ELF-1 (cell line): ENCODE measurements around the gene LRRC15.

ENCODE experiments used
- DNase-seq: peaks from one replicate; pipeline ENCODE4 v3.0.0-alpha.2; 2016; ENCODE audit warnings: low read depth, low spot score

LRRC15 gene

DNA sequence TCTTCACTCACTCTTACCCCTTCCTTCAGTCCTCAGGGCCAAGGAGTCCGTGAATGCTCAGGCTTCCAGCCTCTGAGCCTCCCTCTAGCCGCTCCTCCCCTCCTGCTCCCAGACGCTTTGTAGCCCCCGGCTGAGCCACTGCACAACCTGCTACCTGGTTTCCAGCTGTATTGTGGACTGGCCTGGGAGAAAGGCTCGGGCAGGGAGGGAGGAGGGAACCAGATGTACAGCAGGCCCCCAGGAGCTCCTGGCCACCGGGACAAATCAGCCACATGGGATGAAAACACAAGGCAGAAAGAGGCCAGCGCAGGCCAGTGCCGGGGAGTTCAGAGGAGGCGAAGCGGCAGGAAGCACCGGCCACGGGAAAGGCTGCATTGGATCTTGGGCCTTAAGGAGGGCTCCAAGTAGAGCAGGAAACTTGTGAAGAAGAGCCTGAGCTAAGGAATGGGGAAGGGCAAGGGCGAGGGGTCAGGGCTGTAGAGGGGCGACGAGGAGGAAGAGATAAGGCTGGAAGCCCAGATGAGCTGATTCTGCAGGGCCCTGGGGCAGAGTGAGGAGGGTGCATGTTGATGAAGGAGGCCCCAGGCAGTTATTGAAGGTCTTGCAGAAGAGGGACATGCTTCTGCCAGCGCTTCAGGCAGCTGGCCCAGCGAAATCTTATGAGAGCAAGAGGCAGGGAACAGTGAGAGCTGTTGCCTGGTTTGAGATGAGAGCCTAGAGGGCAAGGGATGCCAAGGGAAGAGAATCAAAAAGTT lies 32.8 kb downstream of the LRRC15 start:
- peak; percentile 84 for DNase-seq

DNA sequence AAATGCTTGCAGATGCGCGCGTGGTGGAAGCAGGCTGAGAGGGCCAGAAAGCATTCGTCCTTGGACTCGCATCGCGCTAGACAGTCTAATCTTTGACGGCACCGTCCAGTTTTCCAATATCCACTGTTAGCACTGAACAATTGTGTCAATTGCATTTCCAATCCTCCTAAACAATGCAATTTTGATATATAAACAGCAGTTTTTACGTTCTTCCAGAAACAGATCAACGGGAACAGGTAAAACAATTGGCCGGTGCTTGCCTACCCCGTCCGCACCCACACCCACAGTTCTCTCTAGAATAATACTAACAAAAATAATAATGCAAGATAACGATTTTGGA lies 35.6 kb downstream of the LRRC15 start:
- DNase-seq, result no peak

GRCh38 chr3:194333212-194333980 lies 36.1 kb downstream of the LRRC15 start:
- peak; percentile 93 for DNase-seq

DNA sequence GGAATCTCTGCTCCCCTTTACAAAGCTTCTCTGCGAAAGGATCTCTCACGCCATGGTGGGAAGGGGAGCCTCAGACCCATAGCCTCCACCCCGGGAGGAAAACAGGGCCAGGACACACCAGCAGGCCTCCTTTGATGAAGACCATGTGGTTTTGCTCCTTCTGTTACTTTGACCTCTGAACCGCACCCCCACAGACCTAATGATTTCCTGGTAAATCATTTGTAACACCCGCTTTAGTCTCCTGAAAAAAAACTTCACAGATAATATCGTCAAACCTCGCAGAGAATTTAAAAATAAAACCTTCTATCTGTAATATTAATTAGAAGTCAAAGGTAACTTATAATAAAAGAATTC lies 36.7 kb downstream of the LRRC15 start:
- no peak for DNase-seq

DNA sequence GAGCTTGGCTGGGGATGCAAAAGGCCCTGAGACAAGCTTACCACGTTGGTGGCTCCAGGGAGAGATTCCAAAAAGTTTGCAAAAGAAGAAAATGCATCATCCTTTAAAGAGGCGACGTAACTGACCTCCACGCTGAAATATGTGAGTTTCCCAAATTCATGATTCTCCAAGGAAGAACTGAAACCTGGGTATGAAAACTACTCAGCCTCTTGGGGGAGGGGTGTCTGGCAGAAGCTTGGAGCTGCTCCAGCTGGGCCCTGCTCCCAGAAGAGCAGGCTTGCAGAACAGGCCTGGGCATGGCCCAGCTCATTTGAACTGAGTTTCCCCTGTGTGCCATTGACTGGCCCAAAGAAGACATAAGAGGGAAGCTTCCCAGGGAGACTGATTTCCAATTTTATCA lies 39.0 kb downstream of the LRRC15 start:
- DNase-seq, result no peak

- DNase-seq, result no peak
Observed at GRCh38 chr3:194330160-194330559, 39.4 kb downstream of the LRRC15 start.

- DNase-seq, result no peak
Observed at GRCh38 chr3:194329583-194329965, 40.0 kb downstream of the LRRC15 start.

GRCh38 chr3:194328942-194329582 lies 40.5 kb downstream of the LRRC15 start:
- DNase-seq, result no peak

DNA sequence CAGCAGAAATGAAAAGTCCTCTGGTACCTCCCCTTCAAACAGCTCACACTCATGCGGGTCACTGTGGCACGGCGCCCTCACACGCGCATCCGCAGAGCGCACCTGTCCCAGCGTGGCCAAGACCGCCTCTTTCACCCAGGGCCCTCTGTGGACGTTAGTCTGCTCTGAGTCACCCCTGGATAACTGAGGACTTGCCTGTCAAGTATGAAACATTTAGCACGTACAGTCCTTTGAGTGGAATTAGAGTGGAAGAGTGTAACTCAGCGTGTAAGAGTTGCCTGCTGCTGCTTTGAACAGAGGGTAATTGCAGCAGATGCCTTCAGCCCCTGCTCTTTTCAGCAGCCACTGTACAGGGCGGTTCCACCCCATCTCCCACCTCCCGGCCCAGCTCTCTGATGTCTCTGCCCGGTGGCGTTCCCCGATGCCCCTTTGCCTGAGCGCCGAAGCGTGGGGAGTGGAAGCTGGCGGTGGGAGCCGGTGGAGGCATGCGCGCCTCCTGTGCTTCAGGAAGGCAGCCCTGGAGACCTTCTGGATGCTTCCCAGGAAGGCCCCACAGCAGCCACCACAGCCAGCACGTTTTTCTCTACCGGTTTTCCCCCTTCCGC lies 41.4 kb downstream of the LRRC15 start:
- DNase-seq, result no peak

DNA sequence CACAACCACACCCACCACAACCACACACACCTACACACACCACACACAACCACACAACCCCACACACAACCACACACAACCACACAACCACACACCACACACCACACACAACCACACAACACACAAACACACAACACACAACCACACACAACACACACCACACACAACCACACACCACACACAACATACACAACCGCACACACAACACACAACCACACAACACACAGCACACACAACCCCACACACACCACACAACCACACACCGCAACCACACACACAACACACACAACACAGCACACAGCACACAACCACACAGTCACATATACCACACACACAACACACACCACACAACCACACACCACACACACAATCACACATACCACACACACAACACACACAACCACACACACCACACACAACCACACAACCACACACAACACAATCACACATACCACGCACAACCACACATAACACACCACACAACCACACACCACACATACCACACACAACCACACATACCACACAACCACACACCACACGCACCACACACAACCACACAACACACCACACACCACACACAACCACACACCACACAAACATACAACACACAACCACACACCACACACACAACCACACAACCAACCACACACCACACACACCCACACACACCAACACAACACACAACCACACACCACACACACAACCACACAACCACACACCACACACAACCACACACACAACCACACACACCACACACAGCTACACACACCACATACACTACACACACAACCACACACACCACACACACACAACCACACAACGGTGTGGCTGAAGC lies 42.1 kb downstream of the LRRC15 start:
- no peak for DNase-seq

- no peak for DNase-seq
Observed at GRCh38 chr3:194326968-194327217, 42.6 kb downstream of the LRRC15 start.

DNA sequence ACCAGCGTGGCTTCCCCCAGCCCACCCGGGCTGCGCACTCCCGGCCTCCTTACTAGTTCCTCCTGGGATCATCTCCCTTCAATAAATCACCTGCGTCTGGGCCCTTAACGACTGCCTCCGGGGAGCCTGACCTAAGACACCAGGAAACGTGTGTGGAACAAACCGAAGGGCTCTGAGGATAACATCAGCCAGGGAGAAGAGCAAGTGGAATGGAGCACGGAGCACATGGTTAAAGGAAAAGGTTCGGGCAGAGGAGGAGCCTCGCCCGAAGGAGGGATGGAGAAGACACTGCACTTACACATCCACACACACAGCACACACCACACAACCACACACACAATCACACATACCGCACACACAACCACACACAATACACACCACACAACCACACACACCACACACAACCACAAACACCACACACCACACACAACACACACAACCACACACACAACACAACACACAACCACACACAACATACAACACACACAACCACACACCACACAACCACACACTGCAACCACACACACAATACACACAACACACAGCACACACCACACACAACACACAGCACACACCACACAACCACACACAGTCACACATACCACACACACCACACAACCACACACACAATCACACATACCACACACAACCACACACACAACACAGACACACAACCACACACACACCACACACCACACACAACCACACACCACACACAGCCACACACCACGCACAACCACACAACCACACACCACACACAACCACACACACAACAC lies 43.2 kb downstream of the LRRC15 start:
- peak; percentile 63 for DNase-seq

DNA sequence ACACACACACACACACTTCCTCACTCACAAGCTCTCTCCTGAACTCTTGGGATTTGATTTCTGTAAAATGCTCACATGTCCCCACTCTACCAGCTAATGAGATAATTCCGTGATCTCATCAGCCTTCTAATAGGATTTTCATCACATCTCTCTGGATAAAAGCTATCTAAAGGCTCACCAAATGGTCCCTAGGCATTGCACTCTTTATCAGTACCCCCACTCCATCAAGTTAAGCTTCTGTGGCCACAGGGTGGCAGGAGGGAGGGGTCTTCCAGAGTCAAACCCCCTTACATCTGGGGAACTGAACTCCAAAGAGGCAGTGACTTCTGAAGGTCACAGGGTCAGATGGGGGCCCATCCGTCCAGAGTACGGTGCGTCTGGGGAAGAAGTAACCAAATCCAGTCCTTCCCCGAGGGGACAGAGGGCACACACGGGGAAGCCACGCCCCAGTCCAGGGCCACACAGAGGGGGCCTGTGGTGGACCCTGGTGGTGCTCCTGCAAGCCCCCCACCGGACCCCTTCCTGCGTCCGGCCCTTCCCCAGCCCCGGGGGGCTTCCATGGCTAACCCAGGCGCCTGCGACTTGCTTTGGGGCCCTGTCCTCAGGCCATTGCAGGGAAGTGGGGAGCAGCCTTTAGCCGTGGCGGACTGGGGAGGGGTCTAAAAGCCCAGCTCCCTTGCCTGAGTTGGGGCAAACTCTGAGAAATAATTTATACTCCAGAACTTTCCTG lies 44.0 kb downstream of the LRRC15 start:
- DNase-seq, result no peak

DNA sequence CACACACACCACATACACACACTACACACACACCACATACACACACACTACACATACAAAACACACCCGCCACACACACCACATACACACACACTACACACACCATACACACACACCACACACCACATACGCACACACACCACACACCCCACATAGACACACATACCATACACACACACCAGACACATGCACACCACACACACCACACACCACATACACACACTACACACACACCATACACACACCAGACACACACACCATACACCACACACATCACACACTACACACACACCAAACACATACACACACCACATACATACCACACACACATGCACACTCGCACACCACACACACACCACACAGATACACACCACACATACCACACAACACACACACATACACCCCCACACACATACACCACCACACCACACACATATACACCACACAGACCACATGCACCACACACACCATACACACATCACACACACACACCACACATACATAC lies 44.7 kb downstream of the LRRC15 start:
- DNase-seq, result no peak

DNA sequence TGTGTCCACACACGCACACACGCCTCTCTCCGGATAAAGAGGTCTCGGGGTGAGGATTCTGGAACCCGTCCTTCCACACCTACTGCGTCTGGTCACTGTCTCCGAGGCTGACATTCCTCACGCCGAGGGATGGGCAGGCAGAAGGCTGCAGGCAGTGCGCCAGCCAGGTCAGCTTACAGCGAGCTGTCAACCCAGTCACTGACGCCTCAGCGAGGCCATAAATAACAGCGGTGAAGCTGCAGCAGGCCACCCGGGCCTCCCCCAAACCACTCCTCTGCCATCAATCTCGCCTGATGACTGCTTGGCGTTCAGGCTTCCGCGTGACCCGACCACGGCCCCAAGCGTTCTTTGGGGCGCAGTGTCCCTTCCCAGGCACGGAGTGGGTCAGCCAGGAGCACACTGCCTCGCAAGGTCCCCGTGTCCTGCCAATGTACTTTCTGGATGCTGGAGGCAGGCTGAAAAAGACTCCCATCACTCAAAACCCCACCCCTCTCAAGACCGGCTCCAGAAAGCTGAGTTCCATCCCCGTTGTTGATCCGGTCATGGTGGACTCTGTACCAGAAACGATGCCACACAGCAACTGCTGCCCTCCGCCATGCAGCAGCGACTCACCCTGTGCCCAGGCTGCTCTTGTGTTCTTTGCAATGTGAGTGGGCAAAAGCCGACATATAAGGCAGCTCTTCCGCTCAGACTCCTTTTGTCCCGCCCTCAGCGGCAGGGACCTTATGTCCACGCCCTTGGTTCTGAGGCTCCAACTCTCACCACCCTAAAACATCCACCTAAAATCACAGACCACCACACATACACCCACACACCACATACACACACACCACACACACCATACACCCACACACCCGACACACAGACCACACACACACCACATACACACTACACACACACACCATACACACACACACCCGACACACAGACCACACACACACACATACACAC lies 45.5 kb downstream of the LRRC15 start:
- peak; percentile 96 for DNase-seq

GRCh38 chr3:194322678-194323211 lies 46.8 kb downstream of the LRRC15 start:
- DNase-seq, result no peak

- no peak for DNase-seq
Observed at GRCh38 chr3:194321693-194322640, 47.6 kb downstream of the LRRC15 start.
